HG03103 (cell line): Measurements from ENCODE around the gene UBE2I.
"Not testable (repeated sequence)": the region's sequence is repeated elsewhere in the genome, so short reads cannot be mapped to it uniquely, and the experiment has no call there.

Experiments used
- ATAC-seq: cut with Tn5 transposase; IDR thresholded peaks from one replicate; pipeline ENCODE4 v1.9.1; 2021; ENCODE audit warnings: low read depth; ENCODE audit not compliant: unreplicated experiment

UBE2I gene

GRCh38 chr16:1327619-1327947 is 18.1 kb downstream of the UBE2I start:
- ATAC-seq, result no peak

DNA sequence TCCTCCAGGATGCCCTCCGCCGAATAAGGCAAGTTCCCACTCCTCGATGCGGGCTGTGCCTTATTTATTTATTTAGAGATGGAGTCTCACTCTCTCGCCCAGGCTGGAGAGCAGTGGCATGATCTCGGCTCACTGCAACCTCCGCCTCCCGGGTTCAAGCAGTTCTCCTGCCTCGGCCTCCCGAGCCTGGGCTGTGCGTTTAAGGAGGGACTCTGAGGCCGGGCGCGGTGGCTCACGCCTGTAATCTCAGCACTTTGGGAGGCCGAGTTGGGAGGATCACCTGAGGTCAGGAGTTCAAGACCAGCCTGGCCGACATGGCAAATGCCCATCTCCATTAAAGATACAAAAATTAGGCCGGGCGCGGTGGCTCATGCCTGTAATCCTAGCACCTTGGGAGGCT is 18.7 kb downstream of the UBE2I start:
- ATAC-seq, result not testable (repeated sequence)

DNA sequence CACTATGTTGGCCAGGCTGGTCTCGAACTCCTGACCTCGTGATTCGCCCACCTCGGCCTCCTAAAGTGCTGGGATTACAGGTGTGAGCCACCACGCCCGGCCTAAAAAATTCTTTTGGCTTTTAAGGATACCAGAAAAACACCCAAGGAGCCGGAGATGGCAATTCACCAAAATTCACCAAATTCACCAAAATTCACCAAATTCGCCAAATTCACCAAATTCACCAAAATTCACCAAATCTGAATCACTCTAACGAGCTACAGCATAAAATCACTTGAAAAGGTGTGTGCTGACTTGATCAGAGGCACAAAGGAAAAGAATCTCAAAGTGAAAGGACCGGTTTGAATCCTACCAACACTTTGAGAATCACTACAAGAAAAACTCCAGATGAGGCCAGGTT is 19.5 kb downstream of the UBE2I start:
- ATAC-seq, result not testable (repeated sequence)

DNA sequence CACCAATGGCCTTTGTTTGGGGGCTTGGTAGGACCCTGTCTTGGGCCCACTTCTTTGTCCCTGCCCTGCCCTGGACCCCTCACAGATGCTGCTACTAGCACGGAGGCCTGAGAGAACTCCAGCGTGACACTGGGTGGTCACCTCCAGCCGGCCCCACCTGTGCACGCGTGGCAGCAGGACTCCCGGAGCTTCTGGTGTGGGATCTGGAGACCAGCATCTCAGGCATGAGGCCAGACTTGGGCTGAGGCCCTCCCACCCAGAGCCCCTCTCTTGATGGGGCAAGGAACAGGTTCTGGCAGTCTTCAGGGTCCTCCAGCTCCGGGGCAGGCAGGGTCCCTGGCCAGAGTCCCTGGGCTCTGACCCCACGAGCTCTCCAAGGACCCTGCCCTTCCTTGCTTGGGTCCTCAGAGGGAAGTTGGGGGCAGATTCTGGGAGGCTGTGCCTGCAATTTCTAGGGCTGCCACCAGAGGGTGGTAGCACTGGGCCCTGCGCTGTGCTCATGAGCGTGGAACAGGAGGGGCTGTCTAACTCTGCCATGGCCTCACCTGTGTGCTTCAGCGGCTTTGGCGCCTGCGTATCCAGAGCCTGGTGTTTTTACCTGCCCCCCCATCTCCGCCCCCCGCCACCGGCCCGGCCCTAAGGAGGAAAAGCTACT is 21.0 kb downstream of the UBE2I start:
- ATAC-seq, result no peak

- no peak for ATAC-seq
Measured at GRCh38 chr16:1330931-1331711, 21.7 kb downstream of the UBE2I start.

DNA sequence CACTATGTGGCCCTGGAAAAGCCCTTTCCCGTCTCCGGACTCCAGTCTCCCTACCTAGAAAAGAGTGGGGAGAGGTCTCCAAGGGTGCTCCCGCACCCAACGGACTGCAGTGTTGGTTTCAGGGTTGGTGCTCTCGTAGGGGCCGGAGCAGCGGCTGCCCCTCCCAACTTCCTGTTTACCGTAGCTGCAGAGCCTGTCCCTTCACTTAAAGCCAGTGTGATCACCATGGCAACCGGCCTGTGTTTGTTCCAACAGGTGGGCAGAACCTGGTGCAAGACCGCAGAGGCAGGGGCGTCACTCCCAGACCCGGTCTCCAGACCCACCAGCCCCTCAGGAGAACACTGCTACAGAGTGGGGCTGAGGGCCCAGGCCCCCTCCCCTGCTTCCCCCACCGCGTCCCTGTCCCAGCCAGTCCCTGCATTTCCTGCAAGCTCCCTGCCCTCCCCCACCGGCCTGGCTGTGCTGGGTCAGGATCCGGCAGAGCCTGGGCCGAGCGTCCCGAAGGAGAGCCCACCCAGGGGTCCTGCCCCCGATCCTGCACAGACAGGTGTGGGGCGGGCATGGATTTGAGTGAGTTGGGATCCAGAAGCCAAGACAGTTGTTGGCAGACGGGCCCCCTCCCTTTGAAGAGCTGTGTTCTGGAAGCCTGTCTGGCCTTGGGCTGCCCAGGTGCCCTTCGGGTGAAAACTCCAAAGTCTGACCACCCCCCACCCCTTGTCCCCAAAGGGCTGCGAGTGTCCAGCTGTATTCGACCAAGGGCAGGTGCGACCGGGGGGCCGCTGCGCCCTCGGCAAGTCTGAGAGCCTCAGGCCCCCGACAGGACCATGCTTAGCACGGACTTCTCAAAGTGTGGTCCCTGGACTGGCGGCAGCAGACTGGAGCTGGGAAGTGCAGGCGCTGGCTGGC is 22.5 kb downstream of the UBE2I start:
- ATAC-seq, result no peak

DNA sequence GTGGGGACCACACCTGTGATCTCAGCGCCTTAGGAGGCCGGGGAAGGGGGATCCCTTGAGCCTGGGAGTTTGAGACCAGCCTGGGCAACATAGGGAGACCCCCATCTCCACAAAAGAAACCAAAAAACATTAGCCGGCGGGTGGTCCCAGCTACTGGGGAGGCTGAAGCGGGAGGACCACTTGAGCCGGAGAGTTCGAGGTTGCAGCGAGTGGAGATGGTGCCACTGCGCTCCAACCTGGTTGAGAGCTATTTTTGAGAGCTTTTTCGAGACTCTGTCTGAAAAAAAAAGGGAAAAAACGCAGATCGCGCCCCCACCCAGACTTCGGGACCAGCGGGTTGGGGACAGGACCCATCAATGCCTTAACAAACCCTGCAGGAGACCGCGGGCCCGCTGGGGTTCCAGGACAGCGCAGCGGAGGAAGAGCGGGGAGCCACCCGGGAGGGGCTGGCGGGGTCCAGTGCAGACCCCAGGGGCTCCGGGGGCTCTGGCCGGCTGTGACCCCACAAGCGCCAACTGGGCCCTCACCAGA is 23.2 kb downstream of the UBE2I start:
- ATAC-seq, result no peak

DNA sequence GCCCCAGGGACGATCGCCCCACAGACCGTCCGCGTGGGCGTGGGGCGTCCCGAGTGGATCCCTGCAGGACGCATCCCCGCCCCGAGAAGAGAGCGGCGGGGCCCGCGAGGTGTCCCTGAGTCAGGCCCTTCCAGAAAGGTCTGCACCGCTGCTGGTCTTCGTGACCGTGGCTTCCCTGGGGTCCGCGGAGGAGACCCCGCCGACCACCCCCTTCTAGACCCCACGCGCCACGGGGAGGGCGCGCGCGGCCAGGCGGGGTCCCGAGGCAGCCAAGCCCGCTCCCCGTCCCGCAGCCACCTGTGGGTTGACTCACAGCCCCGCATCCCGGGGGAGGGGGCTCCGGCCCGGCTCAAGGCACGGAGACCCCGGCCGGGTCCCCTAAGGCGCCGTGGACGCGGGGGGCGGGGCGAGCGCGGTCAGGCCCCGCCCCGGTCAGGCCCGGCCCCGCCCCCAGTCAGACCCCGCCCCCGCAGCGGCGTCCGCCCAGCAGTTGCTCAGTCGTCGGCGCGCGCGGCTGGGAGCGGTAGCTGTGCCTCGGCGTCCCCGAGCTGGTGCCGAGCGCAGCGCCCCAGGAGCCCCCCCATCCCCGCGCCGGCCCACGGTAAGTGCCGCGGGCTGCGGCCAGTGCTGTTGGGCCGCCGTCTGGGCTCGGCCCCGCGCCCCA is 23.8 kb downstream of the UBE2I start, which contains the start of gene BAIAP3:
BAIAP3 (plus strand) TSS at position 497 of the 664 bp plus-strand sequence. CDS start 4,905 bp downstream, outside the sequence.
- no peak for ATAC-seq

- no peak for ATAC-seq
Measured at GRCh38 chr16:1333854-1334700, 24.6 kb downstream of the UBE2I start.

- ATAC-seq, result no peak
Measured at GRCh38 chr16:1334739-1335138, 25.3 kb downstream of the UBE2I start.

DNA sequence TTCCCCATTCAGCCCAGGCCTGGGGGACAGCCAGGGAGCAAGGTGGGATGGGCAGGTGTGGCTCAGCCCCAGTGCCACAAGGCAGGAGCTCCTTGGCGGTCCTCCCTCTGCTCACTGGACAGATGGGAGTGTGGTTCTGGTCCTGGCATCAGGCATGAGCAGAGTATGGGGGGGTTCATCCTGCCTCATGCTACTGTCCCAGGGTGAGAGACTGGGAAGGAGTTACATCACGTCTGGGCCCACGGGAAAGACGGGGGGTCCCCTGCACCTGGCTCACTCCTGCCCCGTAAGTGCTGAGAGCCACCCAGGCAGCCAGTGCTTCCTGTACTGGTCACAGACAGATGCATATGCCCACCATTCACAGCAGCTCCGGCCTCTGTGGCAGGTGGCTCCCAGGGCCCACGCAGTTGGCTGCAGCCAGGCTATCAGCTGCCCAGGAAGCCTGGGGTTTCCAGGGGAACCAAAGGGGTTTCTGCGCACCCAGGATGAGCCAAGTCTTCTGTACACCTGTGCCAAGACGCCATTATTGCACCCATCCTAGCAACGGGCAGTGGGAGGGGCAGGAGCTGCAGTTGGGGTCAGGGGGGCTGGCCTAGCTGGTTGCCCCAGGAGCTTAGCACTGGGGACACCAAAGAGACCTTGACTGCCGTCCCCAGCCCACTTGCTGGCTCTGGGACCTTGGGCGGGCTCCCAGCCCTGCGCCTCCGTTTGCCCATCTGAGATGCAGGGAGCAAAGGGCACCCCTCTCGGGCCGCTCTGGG is 26.0 kb downstream of the UBE2I start:
- ATAC-seq, result no peak

GRCh38 chr16:1335996-1336395 is 26.6 kb downstream of the UBE2I start:
- no peak for ATAC-seq

GRCh38 chr16:1336619-1337018 is 27.2 kb downstream of the UBE2I start:
- no peak for ATAC-seq

GRCh38 chr16:1337486-1337885 is 28.1 kb downstream of the UBE2I start:
- ATAC-seq, result no peak

GRCh38 chr16:1338119-1338730 is 28.8 kb downstream of the UBE2I start:
- no peak for ATAC-seq

GRCh38 chr16:1338855-1339675 is 29.6 kb downstream of the UBE2I start:
- no peak for ATAC-seq

DNA sequence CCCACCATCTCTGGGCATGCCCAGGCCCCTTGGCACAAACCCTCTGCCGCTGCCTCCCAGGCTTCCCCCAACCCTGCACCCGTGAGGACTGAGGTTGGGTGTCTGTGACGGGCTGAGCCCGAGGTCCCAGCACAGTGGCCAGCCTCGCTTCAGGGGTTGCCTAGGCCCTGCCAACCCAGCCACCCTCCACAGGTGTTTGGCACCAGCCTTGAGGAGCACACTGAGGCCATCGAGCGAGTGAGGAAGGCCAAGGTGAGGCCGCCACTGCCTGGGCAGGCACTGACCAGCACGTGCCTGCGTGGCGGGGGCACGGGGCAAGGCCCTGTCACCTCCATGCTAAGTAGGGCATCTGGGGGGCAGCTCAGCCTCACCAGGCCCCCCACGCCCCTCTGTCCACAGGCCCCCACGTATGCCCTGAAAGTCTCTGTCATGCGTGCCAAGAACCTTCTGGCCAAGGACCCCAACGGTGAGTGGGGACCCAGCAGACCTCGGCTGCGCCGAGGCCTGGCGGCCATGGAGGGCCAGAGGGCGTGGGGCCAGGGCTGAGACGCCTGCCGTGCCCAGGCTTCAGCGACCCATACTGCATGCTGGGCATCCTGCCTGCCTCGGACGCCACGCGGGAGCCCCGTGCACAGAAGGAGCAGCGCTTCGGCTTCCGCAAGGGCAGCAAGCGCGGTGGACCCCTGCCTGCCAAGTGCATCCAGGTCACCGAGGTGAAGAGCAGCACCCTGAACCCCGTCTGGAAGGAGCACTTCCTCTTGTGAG is 31.5 kb downstream of the UBE2I start:
- no peak for ATAC-seq
